Measurements from ENCODE around the gene UGP2.
"Not testable (repeated sequence)": the region's sequence is repeated elsewhere in the genome, so short reads cannot be mapped to it uniquely, and the experiment has no call there.

Gene UGP2

GRCh38 chr2:63811063-63811462, 30.6 kb upstream of the UGP2 start:
- TF ChIP-seq CTCF (IDR thresholded peaks at IDR 0.05; ENCODE audit: extremely low read depth, missing control alignments) = no peak
- DNase-seq (ENCODE audit: low spot score) = no peak

GRCh38 chr2:63811870-63812269, 29.8 kb upstream of the UGP2 start:
- DNase-seq (ENCODE audit: low spot score) = not testable (repeated sequence)

- TF ChIP-seq CTCF (IDR thresholded peaks at IDR 0.05; ENCODE audit: extremely low read depth, missing control alignments) = no peak
- DNase-seq (ENCODE audit: low spot score) = no peak
Measured at GRCh38 chr2:63814114-63814513, 27.6 kb upstream of the UGP2 start.

GRCh38 chr2:63817382-63817781, 24.3 kb upstream of the UGP2 start:
- no peak for DNase-seq (ENCODE audit: low spot score)
- TF ChIP-seq CTCF (IDR thresholded peaks at IDR 0.05; ENCODE audit: extremely low read depth, missing control alignments) = no peak

GRCh38 chr2:63818271-63818670, 23.4 kb upstream of the UGP2 start:
- no peak for DNase-seq (ENCODE audit: low spot score)

GRCh38 chr2:63819256-63819655, 22.4 kb upstream of the UGP2 start:
- DNase-seq (ENCODE audit: low spot score) = no peak

More at GRCh38 chr2:63818271-63818670, 23.4 kb upstream of the UGP2 start:
- TF ChIP-seq CTCF (IDR thresholded peaks at IDR 0.05; ENCODE audit: extremely low read depth, missing control alignments) = no peak

GRCh38 chr2:63819765-63820717, 21.7 kb upstream of the UGP2 start:
- TF ChIP-seq CTCF (IDR thresholded peaks at IDR 0.05; ENCODE audit: extremely low read depth, missing control alignments) = no peak

More at GRCh38 chr2:63819256-63819655, 22.4 kb upstream of the UGP2 start:
- TF ChIP-seq CTCF (IDR thresholded peaks at IDR 0.05; ENCODE audit: extremely low read depth, missing control alignments) = no peak

GRCh38 chr2:63820969-63821368, 20.7 kb upstream of the UGP2 start:
- no peak for TF ChIP-seq CTCF (IDR thresholded peaks at IDR 0.05; ENCODE audit: extremely low read depth, missing control alignments)
- DNase-seq (ENCODE audit: low spot score) = no peak

More at GRCh38 chr2:63819765-63820717, 21.7 kb upstream of the UGP2 start:
- no peak for DNase-seq (ENCODE audit: low spot score)

Data from GM20000 (cell line).